Measurements from ENCODE around the gene ASPHD1.

- TF ChIP-seq POLR2A (IDR thresholded peaks at IDR 0.05; ENCODE audit: low read depth, low read length) (no peak), CTCF (conservative IDR thresholded peaks at IDR 0.05; ENCODE audit: low read depth, low read length) (no peak), RAD21 (IDR thresholded peaks at IDR 0.05; ENCODE audit: low read length) (no peak), CEBPB (IDR thresholded peaks at IDR 0.05; ENCODE audit: low read depth, low read length) (no peak), CHD1 (IDR thresholded peaks at IDR 0.05; ENCODE audit: low read depth, low read length) (no peak), SMC3 (IDR thresholded peaks at IDR 0.05; ENCODE audit: low read depth, low read length) (no peak), RFX5 (IDR thresholded peaks at IDR 0.05; ENCODE audit: low read depth, low read length) (no peak), MXI1 (IDR thresholded peaks at IDR 0.05; ENCODE audit: borderline replicate concordance, low read depth, low read length) (no peak), FOS (IDR thresholded peaks at IDR 0.05; ENCODE audit: low read depth, low read length) (no peak), RCOR1 (IDR thresholded peaks at IDR 0.05; ENCODE audit: insufficient replicate concordance, low read length) (no peak), MAZ (IDR thresholded peaks at IDR 0.05; ENCODE audit: borderline replicate concordance, low read depth, low read length) (no peak), MAFK (IDR thresholded peaks at IDR 0.05; ENCODE audit: low read depth, low read length) (no peak)
- TF ChIP-seq, protein P1, sequence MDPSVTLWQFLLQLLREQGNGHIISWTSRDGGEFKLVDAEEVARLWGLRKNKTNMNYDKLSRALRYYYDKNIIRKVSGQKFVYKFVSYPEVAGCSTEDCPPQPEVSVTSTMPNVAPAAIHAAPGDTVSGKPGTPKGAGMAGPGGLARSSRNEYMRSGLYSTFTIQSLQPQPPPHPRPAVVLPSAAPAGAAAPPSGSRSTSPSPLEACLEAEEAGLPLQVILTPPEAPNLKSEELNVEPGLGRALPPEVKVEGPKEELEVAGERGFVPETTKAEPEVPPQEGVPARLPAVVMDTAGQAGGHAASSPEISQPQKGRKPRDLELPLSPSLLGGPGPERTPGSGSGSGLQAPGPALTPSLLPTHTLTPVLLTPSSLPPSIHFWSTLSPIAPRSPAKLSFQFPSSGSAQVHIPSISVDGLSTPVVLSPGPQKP (IDR thresholded peaks at IDR 0.05; ENCODE audit: borderline replicate concordance, low read depth, low read length) = no peak
Observed at GRCh38 chr16:29913514-29913913, 13.2 kb downstream of the ASPHD1 start.

Data from IMR-90 (cell line).